HepG2 (cell line): ENCODE results near the gene MMP25. TPM values are rescaled to one million over a fixed set of nuclear protein-coding genes. Genes with fewer than 3 reads are reported as not detected.
A peak's percentile ranks its signal among the peaks of the same experiment; 100 is the strongest.

Experiments used
- BHLHE40 ChIP-seq: IDR thresholded peaks from 2 replicates; pipeline ENCODE4 v1.6.1; 2011; ENCODE audit warnings: low read length, improper control_type of control experiment
- CREBL2 ChIP-seq: sonication (generic); formaldehyde crosslinking; IDR thresholded peaks from 2 replicates; pipeline ENCODE4 v1.8.1; 2023; ENCODE audit warnings: missing genetic modification reagents, mild to moderate bottlenecking, borderline replicate concordance
- ELF1 ChIP-seq: sonication (generic); formaldehyde crosslinking; IDR thresholded peaks from 2 replicates; pipeline ENCODE4 v1.4.0; 2020; ENCODE audit warnings: missing genetic modification reagents
- FOXA3 ChIP-seq: IDR thresholded peaks from 2 replicates; pipeline ENCODE4 v1.6.1; 2016; ENCODE audit warnings: missing genetic modification reagents, missing compliant biosample characterization
- HMGXB4 ChIP-seq, 2 experiments: sonication (generic) in 1 of 2; formaldehyde crosslinking in 1 of 2; IDR thresholded peaks; 2 replicates each; pipeline versions ENCODE4 v1.4.0 to v1.6.1; 2018 to 2020; ENCODE audit warnings: missing genetic modification reagents in 2 of 2, borderline replicate concordance in 1 of 2, low read depth in 1 of 2, mild to moderate bottlenecking in 1 of 2, missing biosample characterization in 1 of 2
- HNF1A ChIP-seq, 2 experiments: sonication (generic) in 1 of 2; formaldehyde crosslinking in 1 of 2; IDR thresholded peaks; 2 replicates each; pipeline versions ENCODE4 v1.4.0 to v1.6.1; 2016 to 2020; ENCODE audit warnings: borderline replicate concordance in 1 of 2, low read depth in 1 of 2, mild to moderate bottlenecking in 1 of 2, missing genetic modification reagents in 1 of 2
- KMT2A ChIP-seq: sonication (generic); formaldehyde crosslinking; IDR thresholded peaks from 2 replicates; pipeline ENCODE4 v1.4.0; 2020; ENCODE audit warnings: missing genetic modification reagents
- SNRNP70 ChIP-seq: fragments of 200-400 bp; formaldehyde crosslinking; IDR thresholded peaks from 2 replicates; pipeline ENCODE4 v1.6.1; 2017; ENCODE audit warnings: mild to moderate bottlenecking, low read depth, low read length, moderate library complexity
- ZBTB44 ChIP-seq: sonication (generic); formaldehyde crosslinking; IDR thresholded peaks from 2 replicates; pipeline ENCODE4 v1.4.0; 2020; ENCODE audit warnings: missing genetic modification reagents
- ZNF264 ChIP-seq: sonication (generic); formaldehyde crosslinking; IDR thresholded peaks from 2 replicates; pipeline ENCODE4 v1.4.0; 2020; ENCODE audit warnings: missing genetic modification reagents
- ZNF292 ChIP-seq: sonication (generic); formaldehyde crosslinking; IDR thresholded peaks from 2 replicates; pipeline ENCODE4 v1.8.1; 2022; ENCODE audit warnings: mild to moderate bottlenecking, low read depth, missing genetic modification reagents, borderline replicate concordance
- ZNF451 ChIP-seq: sonication (generic); formaldehyde crosslinking; IDR thresholded peaks from 2 replicates; pipeline ENCODE4 v1.5.0; 2020; ENCODE audit warnings: mild to moderate bottlenecking, missing genetic modification reagents
- ZNF687 ChIP-seq: sonication (generic); formaldehyde crosslinking; IDR thresholded peaks from 2 replicates; pipeline ENCODE4 v1.5.1; 2020; ENCODE audit warnings: mild to moderate bottlenecking, missing genetic modification reagents, moderate library complexity
- ZNF879 ChIP-seq: sonication (generic); formaldehyde crosslinking; IDR thresholded peaks from 2 replicates; pipeline ENCODE4 v1.8.1; 2023; ENCODE audit warnings: missing genetic modification reagents
- ZSCAN9 ChIP-seq: IDR thresholded peaks from 2 replicates; pipeline ENCODE4 v1.6.1; 2016; ENCODE audit warnings: borderline replicate concordance
- polyA plus RNA-seq, 8 experiments: library from polyadenylated mRNA; depleted of rRNA in 3 of 8; stranded (reverse) in 7 of 8; unstranded in 1 of 8; fragments of >200 nt; fragmentation: Illumina TruSeq in 4 of 8; extraction: Trizol in 4 of 8; gene quantifications; 2 replicates each; pipeline versions ENCODE4 v1.2.1 to v1.2.3, GENCODE V29; 2011 to 2016; ENCODE audit warnings: low read depth in 4 of 8, missing spikeins in 1 of 8, mixed read lengths in 1 of 8; ENCODE audit not compliant: insufficient read depth in 1 of 8
- total RNA-seq, 5 experiments: library from RNA; depleted of rRNA; stranded (reverse); fragments of >200 nt; fragmentation: Illumina TruSeq; extraction: Trizol; gene quantifications; 2 replicates each; pipeline ENCODE4 v1.2.3, GENCODE V29; 2016; ENCODE audit warnings: low read depth in 1 of 5

MMP25 gene
- total and polyA plus RNA-seq, 2 of the 13 experiments (the other 11 are each of a cell fraction or from before 2014, with no cell fraction given), result 0.04 to 0.08 TPM

- TF ChIP-seq HMGXB4 (CRISPR knock-in tag; IDR thresholded peaks at IDR 0.05; ENCODE audit: borderline replicate concordance in 1 of 2, low read depth in 1 of 2) (peak; percentile 75 to 92; a peak in 3 of 4 replicates), ZNF687 (CRISPR knock-in tag) (peak; percentile 87), HNF1A (IDR thresholded peaks at IDR 0.05; ENCODE audit: low read depth) (no peak), HNF1A (CRISPR knock-in tag; IDR thresholded peaks at IDR 0.05; ENCODE audit: borderline replicate concordance) (no peak), ZNF264 (no peak), KMT2A (CRISPR knock-in tag) (peak; percentile 77; the same call in 1 of the 2 replicates), SNRNP70 (no peak), CREBL2 (CRISPR knock-in tag) (no peak), BHLHE40 (0 out of 2 replicates have a peak, but pooled peaks have one; percentile 28), FOXA3 (CRISPR knock-in tag) (peak; percentile 40; the same call in 1 of the 2 replicates), ZBTB44 (CRISPR knock-in tag) (no peak), ZSCAN9 (CRISPR knock-in tag) (peak; percentile 82), ZNF292 (CRISPR knock-in tag) (0 out of 2 replicates have a peak, but pooled peaks have one; percentile 22), ZNF451 (CRISPR knock-in tag) (0 out of 2 replicates have a peak, but pooled peaks have one; percentile 46), ELF1 (CRISPR knock-in tag) (peak; percentile 88), ZNF879 (CRISPR knock-in tag) (peak; percentile 40; the same call in 1 of the 2 replicates)
These were observed 60.0 kb downstream of the MMP25 start (continued) for GRCh38 chr16:3106205-3106928.
